Stimulated activated CD4-positive, alpha-beta T cell treated with anti-CD3 and anti-CD28 coated beads, Interleukin-15, amount 100 ng/mL, for 48 hours (primary cell): ENCODE measurements around the gene GALK2.
"Not testable (repeated sequence)": the region's sequence is repeated elsewhere in the genome, so short reads cannot be mapped to it uniquely, and the experiment has no call there.

Source experiments
- DNase-seq, 2 donors: peaks; one replicate each; pipeline ENCODE4 v3.0.0-alpha.2; 2020; ENCODE audit warnings: low read depth in 2 of 2

GALK2 gene

DNA sequence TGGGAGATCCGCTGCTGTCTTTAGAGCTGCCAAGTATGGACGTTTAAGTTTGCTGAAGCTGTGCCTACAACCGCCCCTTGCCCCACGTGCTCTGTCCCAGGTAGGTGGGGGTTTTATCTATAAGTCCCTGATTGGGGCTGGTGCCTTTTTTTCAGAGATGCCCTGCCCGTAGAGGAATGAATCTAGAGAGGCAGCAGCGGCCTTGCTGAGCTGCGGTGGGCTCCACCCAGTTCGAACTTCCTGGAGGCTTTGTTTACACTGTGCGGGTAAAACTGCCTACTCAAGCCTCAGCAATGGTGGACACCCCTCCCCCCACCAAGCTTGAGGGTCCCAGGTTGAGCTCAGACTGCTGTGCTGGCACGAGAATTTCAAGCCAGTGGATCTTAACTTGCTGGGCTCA is 169.6 kb downstream of the GALK2 start:
- no peak for DNase-seq

DNA sequence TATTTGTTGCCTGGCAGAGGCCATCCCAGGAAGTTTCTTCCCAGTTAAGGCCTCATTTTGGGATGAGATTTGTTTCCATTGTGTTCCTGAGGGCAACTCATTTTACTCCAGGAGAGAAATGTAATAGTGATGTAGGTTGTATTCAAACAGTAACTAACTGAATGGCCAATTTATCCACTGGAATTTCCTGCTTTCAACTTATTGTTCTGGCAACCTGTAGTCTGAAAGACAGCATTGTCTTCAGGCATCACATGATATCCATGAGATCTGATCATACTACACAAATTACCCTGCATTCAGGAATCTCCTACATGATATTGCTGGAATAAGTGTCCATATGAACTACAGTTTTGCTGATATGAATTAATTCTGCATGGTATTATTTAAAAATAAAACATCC is 173.5 kb downstream of the GALK2 start:
- no peak for DNase-seq

DNA sequence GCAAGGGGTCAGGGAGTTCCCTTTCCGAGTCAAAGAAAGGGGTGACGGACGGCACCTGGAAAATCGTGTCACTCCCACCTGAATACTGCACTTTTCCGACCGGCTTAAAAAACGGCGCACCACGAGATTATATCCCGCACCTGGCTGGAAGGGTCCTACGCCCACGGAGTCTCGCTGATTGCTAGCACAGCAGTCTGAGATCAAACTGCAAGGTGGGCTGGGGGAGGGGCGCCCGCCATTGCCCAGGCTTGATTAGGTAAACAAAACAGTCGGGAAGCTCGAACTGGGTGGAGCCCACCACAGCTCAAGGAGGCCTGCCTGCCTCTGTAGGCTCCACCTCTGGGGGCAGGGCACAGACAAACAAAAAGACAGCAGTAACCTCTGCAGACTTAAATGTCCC is 184.4 kb downstream of the GALK2 start:
- not testable (repeated sequence) for DNase-seq

DNA sequence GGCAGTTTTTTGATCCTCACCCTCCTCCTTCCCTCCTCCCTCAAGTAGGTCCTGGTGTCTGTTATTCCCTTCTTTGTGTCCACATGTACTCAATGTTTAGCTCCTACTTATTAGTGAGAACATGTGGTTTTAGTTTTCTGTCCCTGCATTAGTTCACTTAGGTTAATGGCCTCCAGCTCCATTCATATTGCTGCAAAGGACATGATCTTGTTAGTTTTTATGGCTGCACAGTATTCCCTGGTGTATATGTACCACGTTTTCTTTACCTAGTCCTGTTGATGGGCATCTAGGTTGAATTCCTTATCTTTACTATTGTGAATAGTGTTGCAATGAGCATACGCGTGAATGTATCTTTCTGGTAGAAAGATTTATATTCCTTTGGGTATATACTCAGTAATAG is 191.3 kb downstream of the GALK2 start:
- no peak for DNase-seq

DNA sequence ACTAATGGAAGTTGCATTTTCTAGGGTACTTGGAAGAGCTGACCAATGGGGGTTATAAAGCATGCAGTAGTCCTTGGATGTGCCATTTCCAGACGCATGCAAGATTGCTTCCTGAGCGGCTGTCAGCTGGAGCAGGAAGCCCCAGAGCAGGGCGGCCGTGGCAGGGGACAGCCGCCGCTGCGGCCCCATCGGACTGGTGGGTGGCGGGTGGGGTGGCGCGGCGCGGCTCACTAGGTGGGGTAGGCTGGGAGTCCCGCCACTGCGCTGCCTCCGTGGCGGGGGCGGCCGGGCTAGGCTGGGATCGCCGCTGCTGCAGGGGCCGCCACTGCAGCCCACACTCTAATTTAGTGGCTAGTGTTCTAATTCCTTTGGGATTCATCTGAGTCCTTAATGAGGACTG is 196.4 kb downstream of the GALK2 start:
- no peak for DNase-seq

DNA sequence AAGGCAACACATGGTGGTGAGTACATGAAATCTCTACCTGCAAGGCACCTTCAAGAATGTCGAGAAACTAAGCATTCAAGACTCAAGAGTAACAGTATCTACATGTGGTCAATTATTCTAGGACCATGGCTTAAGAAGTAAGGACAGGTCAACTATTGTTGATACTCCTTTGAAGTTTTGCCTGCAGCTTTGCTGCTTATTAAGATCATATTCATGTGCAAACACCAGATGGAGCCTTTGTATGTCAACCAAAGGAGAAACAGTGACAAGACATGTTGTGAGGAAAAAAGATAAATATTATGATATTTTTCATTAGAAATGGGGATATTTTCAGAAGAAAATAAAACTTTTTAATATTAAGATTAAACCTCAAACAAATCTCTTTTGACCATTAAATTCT is 200.7 kb downstream of the GALK2 start:
- DNase-seq = no peak

DNA sequence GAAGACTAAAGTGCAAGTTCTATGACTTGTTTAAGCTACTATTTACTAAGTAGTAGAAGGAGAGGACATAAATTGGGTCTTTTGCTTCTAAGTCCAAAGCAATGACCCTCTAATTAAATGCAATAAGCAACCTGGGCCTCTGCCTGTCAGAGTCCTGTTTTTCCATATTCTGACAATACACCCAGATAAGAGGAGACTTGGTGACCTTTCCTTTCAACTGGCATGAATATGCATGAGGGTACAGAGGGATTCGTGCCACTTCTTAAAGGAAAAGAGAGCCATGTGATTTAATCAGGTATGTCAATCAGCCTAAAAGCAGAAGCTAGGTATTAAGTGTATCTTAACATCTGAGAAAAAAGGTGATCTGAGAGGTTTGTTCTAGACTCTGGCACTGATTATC is 202.3 kb downstream of the GALK2 start:
- no peak for DNase-seq

DNA sequence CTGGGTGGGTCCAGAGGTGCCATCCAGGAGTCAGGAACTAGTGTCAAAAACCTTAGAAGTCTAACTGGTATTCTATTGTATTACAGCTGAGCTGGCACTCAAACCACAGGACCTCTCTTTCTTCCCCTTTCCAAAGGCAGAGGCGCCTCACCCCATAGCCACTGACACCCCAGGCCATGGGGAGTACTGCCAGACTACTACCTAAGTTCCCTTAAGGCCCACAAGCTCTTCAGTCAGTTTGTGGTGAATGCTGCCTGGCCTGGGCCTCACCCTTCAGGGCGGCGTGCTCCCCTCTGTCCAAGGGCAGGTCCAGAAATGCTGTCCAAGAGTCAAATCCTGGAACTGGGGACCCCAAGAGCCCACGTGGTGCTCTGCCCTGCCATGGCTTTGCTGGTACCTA is 209.9 kb downstream of the GALK2 start:
- DNase-seq = no peak

DNA sequence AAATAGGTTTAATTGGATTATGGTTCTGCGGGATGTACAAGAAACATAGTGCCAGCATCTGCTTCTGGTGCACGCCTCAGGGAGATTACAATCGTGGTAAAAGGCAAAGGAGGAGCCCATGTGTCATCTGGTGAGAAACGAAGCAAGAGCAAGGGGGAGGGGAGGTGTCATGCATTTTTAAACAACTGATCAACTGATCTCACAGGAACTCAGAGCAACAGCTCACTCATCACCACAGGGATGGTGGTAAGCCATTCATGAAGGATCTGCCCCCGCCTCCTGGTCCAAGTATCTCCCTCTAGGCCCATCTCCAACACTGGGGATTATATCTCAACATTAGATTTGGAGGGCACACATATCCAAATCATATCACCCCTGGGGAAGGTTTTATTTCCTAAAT is 210.9 kb downstream of the GALK2 start:
- no peak for DNase-seq
